AG10803 (cell line): Measurements from ENCODE around the gene LSM3.

Source experiments
- DNase-seq: peaks from one replicate; pipeline ENCODE4 v3.0.0; 2010; ENCODE audit warnings: low read depth
- H3K4me3 ChIP-seq: 2 replicates; pipeline ENCODE4 v1.5.1; 2011; ENCODE audit warnings: mild to moderate bottlenecking, low read length, control low read depth
- CTCF ChIP-seq: conservative IDR thresholded peaks from 2 replicates; pipeline ENCODE4 v1.5.1; 2011; ENCODE audit warnings: mild to moderate bottlenecking, low read length, control low read depth, inconsistent platforms

Gene LSM3

GRCh38 chr3:14133188-14133800 is 45.3 kb upstream of the LSM3 start:
- DNase-seq, result peak; percentile 41
- no peak overlapping the region for H3K4me3 ChIP-seq
- no peak for TF ChIP-seq CTCF

- no peak for DNase-seq
- no peak overlapping the region for H3K4me3 ChIP-seq
- no peak for TF ChIP-seq CTCF
Observed at GRCh38 chr3:14133876-14134275, 44.7 kb upstream of the LSM3 start.

GRCh38 chr3:14134291-14134690 is 44.3 kb upstream of the LSM3 start:
- no peak overlapping the region for H3K4me3 ChIP-seq
- DNase-seq, result no peak
- TF ChIP-seq CTCF, result no peak

GRCh38 chr3:14135581-14135980 is 43.0 kb upstream of the LSM3 start:
- DNase-seq, result no peak
- H3K4me3 ChIP-seq, result no peak overlapping the region
- no peak for TF ChIP-seq CTCF

- no peak overlapping the region for H3K4me3 ChIP-seq
- TF ChIP-seq CTCF, result no peak
- DNase-seq, result peak; percentile 34
Observed at GRCh38 chr3:14137004-14137403, 41.6 kb upstream of the LSM3 start.

GRCh38 chr3:14137445-14137844 is 41.2 kb upstream of the LSM3 start:
- H3K4me3 ChIP-seq, result no peak overlapping the region
- TF ChIP-seq CTCF, result no peak
- DNase-seq, result no peak

GRCh38 chr3:14138109-14138877 is 40.3 kb upstream of the LSM3 start:
- no peak overlapping the region for H3K4me3 ChIP-seq
- TF ChIP-seq CTCF, result no peak
- no peak for DNase-seq
